HUES64 (cell line): Measurements from ENCODE around the gene ZBTB7B.
A peak's percentile ranks its signal among the peaks of the same experiment; 100 is the strongest.

Experiments used
- H3K27ac ChIP-seq: 2 replicates; pipeline ENCODE4 v1.7.0; 2013; ENCODE audit warnings: low read depth, low read length, inconsistent platforms
- H3K27me3 ChIP-seq: 2 replicates; pipeline ENCODE4 v1.6.1; 2013; ENCODE audit warnings: mild to moderate bottlenecking, low read length; ENCODE audit not compliant: insufficient read depth
- H3K36me3 ChIP-seq: 2 replicates; pipeline ENCODE4 v1.6.1; 2013; ENCODE audit warnings: mild to moderate bottlenecking, low read length; ENCODE audit not compliant: insufficient read depth
- H3K4me1 ChIP-seq: 2 replicates; pipeline ENCODE4 v1.6.1; 2013; ENCODE audit warnings: mild to moderate bottlenecking, low read length, moderate library complexity; ENCODE audit not compliant: insufficient read depth
- H3K4me3 ChIP-seq: 2 replicates; pipeline ENCODE4 v1.5.1; 2013; ENCODE audit warnings: mild to moderate bottlenecking, low read length, moderate library complexity
- H3K9ac ChIP-seq: 2 replicates; pipeline ENCODE4 v1.6.1; 2013; ENCODE audit warnings: mild to moderate bottlenecking, low read depth, low read length
- H3K9me3 ChIP-seq: 2 replicates; pipeline ENCODE4 v1.6.1; 2013; ENCODE audit warnings: low read depth, low read length; ENCODE audit not compliant: insufficient read depth
- WGBS: fragments of 150-250, 120-280 bp; methylation state at CpG from one replicate; pipeline ENCODE4 v1.1.7; 2013; ENCODE audit warnings: missing lambda C conversion rate; 5-methylcytosine and 5-hydroxymethylcytosine counted together

ZBTB7B gene

DNA sequence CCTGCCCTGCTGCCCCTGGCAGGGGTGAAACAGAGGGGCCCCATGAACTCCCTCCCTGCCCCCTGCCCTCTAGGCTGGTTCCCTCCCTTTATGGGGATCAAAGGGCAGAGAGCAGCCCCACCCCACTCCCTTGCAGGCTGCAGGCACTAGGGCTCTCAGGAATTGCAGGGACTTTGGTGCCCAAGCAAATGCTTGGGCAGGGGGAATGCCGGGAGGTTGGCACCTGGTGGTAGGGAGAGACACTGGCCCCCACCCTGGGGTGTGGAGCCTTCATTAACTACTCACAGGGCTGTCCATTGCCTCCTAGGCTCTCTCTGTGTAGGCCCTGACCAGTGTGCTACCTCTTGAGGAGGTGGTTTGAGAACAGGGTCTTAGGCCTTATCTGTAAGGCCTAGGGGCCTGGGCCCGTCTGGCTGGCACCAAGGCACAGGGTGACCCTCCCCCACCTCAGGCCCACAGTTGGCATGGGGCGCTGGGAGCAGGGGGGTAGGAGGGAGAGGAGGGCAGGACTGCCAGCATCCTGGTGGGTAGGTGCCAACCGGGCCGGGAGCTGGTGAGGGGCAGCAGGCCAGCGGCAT, 4.7 kb downstream of the ZBTB7B start:
- H3K9me3 ChIP-seq = no peaks in the 10 kb centered on the region
- H3K9ac ChIP-seq = no peak overlapping the region
- no peak overlapping the region for H3K27ac ChIP-seq
- 91% methylated on average over 6 of the region's 6 CpGs for WGBS
- no peaks in the 10 kb centered on the region for H3K27me3 ChIP-seq
- peaks cover 19% of the 10 kb centered on the region for H3K4me1 ChIP-seq
- H3K36me3 ChIP-seq = no peaks in the 10 kb centered on the region
- no peak overlapping the region for H3K4me3 ChIP-seq

GRCh38 chr1:155008015-155008941, 5.7 kb downstream of the ZBTB7B start:
- Histone ChIP-seq H3K36me3 (no peaks in the 10 kb centered on the region), H3K4me1 (peaks cover 26% of the 10 kb centered on the region), H3K27me3 (no peaks in the 10 kb centered on the region), H3K27ac (peak overlapping the region; percentile 49; the same call in 1 of the 2 replicates), H3K9me3 (no peaks in the 10 kb centered on the region), H3K4me3 (peak overlapping the region; percentile 28; the same call in 1 of the 2 replicates), H3K9ac (no peak overlapping the region)
- 73% methylated on average over 11 of the region's 16 CpGs for WGBS

GRCh38 chr1:155009221-155009711, 6.7 kb downstream of the ZBTB7B start:
- Histone ChIP-seq H3K9me3 (no peaks in the 10 kb centered on the region), H3K27me3 (no peaks in the 10 kb centered on the region), H3K9ac (no peak overlapping the region), H3K27ac (no peak overlapping the region), H3K4me1 (peaks cover 24% of the 10 kb centered on the region), H3K4me3 (no peak overlapping the region; the same call in 1 of the 2 replicates), H3K36me3 (peaks cover 4% of the 10 kb centered on the region)
- WGBS = 94% methylated on average over 12 of the region's 12 CpGs

- peaks cover 9% of the 10 kb centered on the region for H3K36me3 ChIP-seq
- H3K4me1 ChIP-seq = peaks cover 19% of the 10 kb centered on the region
- 88% methylated on average over 3 of the region's 5 CpGs for WGBS
- H3K27ac ChIP-seq = no peak overlapping the region
- no peak overlapping the region for H3K4me3 ChIP-seq
- no peak overlapping the region for H3K9ac ChIP-seq
- H3K27me3 ChIP-seq = no peaks in the 10 kb centered on the region
- H3K9me3 ChIP-seq = no peaks in the 10 kb centered on the region
Measured at GRCh38 chr1:155009742-155010141, 7.1 kb downstream of the ZBTB7B start.

DNA sequence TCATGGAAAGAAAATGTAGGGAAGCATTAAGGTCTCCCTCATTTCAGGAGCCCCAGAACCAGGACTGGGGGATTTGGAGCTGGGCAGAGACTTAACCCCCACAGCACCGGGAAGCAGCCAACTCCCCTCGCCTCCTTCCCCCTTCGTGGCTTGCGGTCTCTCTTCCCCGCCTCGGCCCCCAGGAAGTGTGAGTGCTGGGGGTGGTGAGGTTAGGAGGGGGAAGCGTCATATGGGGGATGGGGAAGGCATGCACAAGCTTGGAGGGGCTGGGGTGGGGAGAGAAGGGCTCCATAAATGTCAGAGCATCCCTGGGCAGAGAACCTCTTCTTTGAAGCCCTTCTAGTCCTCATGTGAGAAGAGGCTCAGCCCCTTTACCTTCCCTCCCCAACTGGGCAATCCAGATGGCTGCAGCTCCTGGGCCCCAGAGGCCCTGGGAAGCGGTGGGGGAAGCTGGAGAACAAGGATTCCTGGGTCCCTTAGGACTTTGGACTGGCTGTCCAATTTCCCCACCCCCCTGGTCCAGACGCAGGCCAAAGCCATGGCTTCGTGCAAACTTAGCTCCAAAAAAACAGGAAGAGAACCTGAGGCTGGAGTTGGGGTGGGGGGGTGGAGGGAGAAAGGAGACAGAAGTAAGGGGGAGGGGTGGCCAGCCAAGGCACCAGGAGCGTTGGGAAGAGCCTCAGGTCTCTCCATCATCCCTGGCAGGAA, 7.8 kb downstream of the ZBTB7B start:
- Histone ChIP-seq H3K9me3 (no peaks in the 10 kb centered on the region), H3K9ac (no peak overlapping the region), H3K4me1 (peaks cover 17% of the 10 kb centered on the region), H3K4me3 (no peak overlapping the region), H3K27ac (no peak overlapping the region), H3K36me3 (peaks cover 15% of the 10 kb centered on the region), H3K27me3 (no peaks in the 10 kb centered on the region)
- WGBS = 74% methylated on average over 4 of the region's 11 CpGs

- H3K9ac ChIP-seq = no peak overlapping the region
- peaks cover 21% of the 10 kb centered on the region for H3K36me3 ChIP-seq
- no peak overlapping the region for H3K4me3 ChIP-seq
- H3K4me1 ChIP-seq = peaks cover 17% of the 10 kb centered on the region
- 88% methylated on average over 3 of the region's 5 CpGs for WGBS
- H3K27ac ChIP-seq = no peak overlapping the region
- H3K9me3 ChIP-seq = no peaks in the 10 kb centered on the region
- H3K27me3 ChIP-seq = no peaks in the 10 kb centered on the region
Measured at GRCh38 chr1:155011004-155011416, 8.4 kb downstream of the ZBTB7B start.

GRCh38 chr1:155011437-155012025, 8.9 kb downstream of the ZBTB7B start:
- Histone ChIP-seq H3K27ac (no peak overlapping the region), H3K9ac (no peak overlapping the region), H3K9me3 (no peaks in the 10 kb centered on the region), H3K36me3 (peaks cover 25% of the 10 kb centered on the region), H3K27me3 (no peaks in the 10 kb centered on the region), H3K4me1 (peaks cover 19% of the 10 kb centered on the region), H3K4me3 (no peak overlapping the region)
- WGBS = 100% methylated on average over 2 of the region's 6 CpGs

- Histone ChIP-seq H3K4me3 (peak overlapping the region; percentile 22; the same call in 1 of the 2 replicates), H3K27ac (peak overlapping the region; percentile 58), H3K9me3 (no peaks in the 10 kb centered on the region), H3K27me3 (no peaks in the 10 kb centered on the region), H3K9ac (no peak overlapping the region), H3K4me1 (peaks cover 24% of the 10 kb centered on the region), H3K36me3 (peaks cover 25% of the 10 kb centered on the region)
- WGBS = 16% methylated on average over 9 of the region's 9 CpGs
Measured at GRCh38 chr1:155012026-155012546, 9.5 kb downstream of the ZBTB7B start.

GRCh38 chr1:155012776-155013602, 10.4 kb downstream of the ZBTB7B start:
- peaks cover 28% of the 10 kb centered on the region for H3K4me1 ChIP-seq
- no peaks in the 10 kb centered on the region for H3K27me3 ChIP-seq
- H3K9ac ChIP-seq = no peak overlapping the region
- H3K27ac ChIP-seq = no peak overlapping the region
- peaks cover 25% of the 10 kb centered on the region for H3K36me3 ChIP-seq
- no peak overlapping the region for H3K4me3 ChIP-seq
- H3K9me3 ChIP-seq = no peaks in the 10 kb centered on the region
- 98% methylated on average over 3 of the region's 3 CpGs for WGBS

DNA sequence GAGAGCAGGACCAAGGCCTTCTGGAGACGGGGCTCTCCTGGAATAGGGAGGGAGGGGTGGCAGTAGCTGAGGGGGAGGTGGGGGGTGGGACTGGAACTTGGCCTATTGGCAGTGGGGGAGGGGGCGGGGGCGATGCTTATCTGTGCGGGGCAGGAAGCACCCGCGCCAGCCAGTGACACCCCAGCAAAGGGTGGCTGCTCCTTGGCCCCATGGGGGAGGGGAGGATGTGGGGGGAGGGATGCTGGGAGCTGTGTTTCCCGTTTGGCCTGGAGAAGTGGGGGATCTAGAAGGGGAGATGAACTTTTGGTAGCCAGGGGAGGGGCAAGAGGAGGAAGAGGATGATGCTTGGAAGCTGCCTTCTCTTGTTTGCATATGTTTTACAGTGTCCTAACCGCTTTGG, 11.0 kb downstream of the ZBTB7B start:
- WGBS = 77% methylated on average over 8 of the region's 8 CpGs
- no peak overlapping the region for H3K4me3 ChIP-seq
- peaks cover 27% of the 10 kb centered on the region for H3K4me1 ChIP-seq
- no peak overlapping the region for H3K9ac ChIP-seq
- H3K27me3 ChIP-seq = no peaks in the 10 kb centered on the region
- peaks cover 25% of the 10 kb centered on the region for H3K36me3 ChIP-seq
- no peak overlapping the region for H3K27ac ChIP-seq
- no peaks in the 10 kb centered on the region for H3K9me3 ChIP-seq
